GM11168 (cell line): ENCODE results near the gene APIP.

Experiments used
- in situ Hi-C: fragments of 300-500 bp; cut with MboI; formaldehyde crosslinking; loops from one replicate; pipeline ENCODE4 v1.12.0; 2022; ENCODE audit warnings: low sequenced_read_pairs; ENCODE audit not compliant: unreplicated experiment

APIP gene, protein sequence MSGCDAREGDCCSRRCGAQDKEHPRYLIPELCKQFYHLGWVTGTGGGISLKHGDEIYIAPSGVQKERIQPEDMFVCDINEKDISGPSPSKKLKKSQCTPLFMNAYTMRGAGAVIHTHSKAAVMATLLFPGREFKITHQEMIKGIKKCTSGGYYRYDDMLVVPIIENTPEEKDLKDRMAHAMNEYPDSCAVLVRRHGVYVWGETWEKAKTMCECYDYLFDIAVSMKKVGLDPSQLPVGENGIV

GRCh38 chr11:34916015-34916842 lies at the start of gene APIP, which contains the start of gene PDHX:
Gene APIP (minus strand): TSS chr11:34916379. CDS start chr11:34916284, 95 bp downstream.
Gene PDHX (plus strand): TSS chr11:34916618. CDS start chr11:34916656, 38 bp downstream.
- in situ Hi-C loops: loop anchor here (10.0 kb wide), 1 partner anchor 469 kb away; no protein-coding TSS in a partner anchor

DNA sequence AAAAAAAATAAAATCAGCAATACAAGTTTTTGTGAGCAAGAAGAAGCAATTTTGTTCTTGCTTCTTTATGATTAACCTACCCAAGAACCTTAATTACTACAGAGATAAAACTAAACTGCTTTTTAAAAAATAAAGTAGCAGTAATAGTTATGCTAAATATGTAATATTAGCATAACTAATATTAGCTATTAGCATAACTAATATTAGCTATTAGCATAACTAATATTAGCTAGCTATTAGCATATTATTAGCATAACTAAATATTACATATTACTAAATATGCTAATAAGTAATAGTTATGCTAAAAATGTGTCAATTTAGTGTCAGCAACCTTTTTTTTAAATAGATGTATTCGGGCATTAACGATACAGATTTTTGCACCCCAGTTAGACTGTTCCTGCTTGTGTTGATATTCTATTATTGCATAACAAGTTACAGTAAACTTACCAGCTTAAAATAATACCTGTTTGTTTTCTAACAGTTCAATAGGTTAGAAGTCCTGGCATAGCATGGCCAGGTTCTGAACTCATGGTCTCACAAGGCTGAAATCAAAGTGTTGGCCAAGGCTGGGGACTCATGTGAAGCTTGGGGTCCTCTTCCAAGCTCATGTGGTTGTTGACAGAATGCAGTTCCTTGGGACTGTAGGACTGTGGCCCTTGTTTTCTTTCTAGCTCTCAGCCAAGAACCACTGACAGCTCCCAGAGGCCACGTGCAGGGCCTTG lies 48.6 kb upstream of the APIP start:
- in situ Hi-C loops: no loop called here

DNA sequence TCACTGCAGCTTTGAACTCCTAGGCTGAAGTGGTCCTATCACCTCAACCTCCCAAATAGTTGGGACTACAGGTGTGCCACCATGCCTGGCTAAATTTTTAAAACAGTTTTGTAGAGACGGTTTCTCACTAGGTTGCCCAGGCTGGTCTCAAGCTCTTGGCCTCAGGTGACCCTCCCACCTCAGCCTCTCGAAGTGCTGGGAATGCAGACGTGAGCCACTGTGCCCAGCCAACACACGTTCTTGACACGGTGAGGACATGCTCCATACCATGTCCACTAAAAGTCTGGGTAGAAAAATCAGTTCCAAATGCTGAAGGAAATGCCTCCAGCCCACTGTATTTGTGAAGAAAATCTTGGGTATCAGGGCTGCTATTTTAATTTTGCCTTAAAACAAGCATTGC lies 47.2 kb upstream of the APIP start:
- in situ Hi-C loops: no loop called here

- in situ Hi-C loops: no loop called here
These were observed 45.9 kb upstream of the APIP start for GRCh38 chr11:34962034-34962433.

DNA sequence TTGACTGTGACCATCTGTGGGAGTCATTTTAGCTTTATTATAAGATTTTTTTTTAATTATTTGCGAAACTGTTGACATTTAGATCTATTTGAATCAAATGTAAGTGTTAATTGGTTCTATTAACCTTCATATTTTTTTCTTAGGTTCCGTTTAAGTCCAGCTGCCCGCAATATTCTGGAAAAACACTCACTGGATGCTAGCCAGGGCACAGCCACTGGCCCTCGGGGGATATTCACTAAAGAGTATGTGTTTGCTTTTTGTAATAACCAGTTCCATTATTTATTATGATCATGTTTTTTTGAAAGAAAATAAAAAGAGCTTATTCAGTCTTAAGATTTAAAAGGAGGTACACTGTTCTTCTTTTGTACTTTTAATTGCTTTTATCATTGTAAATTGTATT lies 44.1 kb upstream of the APIP start:
- in situ Hi-C loops: no loop called here

- in situ Hi-C loops: no loop called here
These were observed 43.6 kb upstream of the APIP start for GRCh38 chr11:34959770-34960169.

GRCh38 chr11:34957606-34958005 lies 41.4 kb upstream of the APIP start:
- in situ Hi-C loops: no loop called here

DNA sequence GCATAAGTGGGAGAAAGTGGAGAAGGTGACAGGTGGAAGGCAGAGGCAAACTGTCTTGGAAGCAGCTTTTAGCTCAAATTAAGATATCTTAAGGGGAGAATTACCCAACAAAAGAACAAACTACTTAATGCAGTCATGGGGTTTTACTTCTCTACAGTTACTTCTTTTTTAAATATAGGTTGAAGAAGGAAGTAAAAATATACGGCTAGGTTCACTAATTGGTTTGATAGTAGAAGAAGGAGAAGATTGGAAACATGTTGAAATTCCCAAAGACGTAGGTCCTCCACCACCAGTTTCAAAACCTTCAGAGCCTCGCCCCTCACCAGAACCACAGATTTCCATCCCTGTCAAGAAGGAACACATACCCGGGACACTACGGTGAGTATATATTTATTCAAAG lies 41.0 kb upstream of the APIP start:
- in situ Hi-C loops: no loop called here

- in situ Hi-C loops: no loop called here
These were observed 37.8 kb upstream of the APIP start for GRCh38 chr11:34953955-34954354.

- in situ Hi-C loops: no loop called here
These were observed 32.5 kb upstream of the APIP start for GRCh38 chr11:34948696-34949095.

- in situ Hi-C loops: no loop called here
These were observed 28.5 kb upstream of the APIP start for GRCh38 chr11:34944692-34945091.

DNA sequence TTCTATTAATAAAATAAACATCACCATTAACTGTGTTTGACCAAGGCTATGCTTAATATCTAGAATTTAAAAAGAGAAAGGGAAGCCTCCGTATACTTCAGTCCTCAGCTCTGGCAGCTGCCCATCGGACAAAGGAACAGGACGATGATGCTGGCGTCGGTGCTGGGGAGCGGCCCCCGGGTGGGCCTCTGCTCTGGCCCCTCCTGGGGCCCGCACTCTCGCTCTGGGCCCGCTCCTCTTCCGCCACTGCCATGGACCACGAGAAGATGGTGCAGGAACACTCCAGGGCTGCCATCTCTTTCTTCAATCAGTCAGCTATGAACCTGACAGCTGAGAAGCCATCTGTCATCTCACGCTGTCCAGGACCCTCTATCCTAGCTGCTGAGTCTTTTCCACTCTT lies 25.5 kb upstream of the APIP start:
- in situ Hi-C loops: no loop called here

- in situ Hi-C loops: no loop called here
These were observed 24.0 kb upstream of the APIP start for GRCh38 chr11:34940026-34940677.

GRCh38 chr11:34938611-34939010 lies 22.4 kb upstream of the APIP start:
- in situ Hi-C loops: no loop called here

DNA sequence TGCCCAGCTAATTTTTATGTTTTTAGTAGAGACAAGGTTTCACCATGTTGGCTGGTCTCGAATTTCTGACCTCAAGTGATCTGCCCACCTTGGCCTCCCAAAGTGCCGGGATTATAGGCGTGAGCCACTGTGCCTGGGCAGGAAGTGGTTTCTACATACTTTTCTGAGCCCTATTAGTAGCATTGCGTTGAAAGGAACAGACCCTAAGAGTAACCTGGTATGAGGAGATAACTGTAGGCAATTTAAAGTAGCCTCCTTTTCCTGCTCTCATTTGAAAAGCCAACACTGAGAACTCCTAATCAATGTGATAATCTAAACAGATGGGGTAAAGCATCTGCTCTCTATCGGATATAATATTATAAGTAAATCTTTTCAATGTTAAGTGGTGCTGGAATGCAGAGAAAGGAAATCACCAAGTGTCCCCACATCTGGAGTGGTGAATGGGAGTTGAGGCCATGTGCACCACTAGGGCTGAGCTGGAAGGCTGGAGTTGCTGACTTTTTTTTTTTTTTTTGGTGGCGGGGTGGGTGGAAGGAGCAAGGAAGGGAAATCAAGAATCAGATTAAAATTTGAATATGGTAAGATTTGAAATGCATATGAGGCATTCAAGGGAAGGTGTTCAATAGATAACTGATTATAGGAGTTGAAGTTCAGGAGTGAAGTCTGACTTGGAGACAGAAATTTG lies 20.9 kb upstream of the APIP start:
- in situ Hi-C loops: no loop called here

GRCh38 chr11:34929794-34930763 lies 13.9 kb upstream of the APIP start:
- in situ Hi-C loops: loop anchor here (10.0 kb wide), 1 partner anchor 305 kb away; no protein-coding TSS in a partner anchor

DNA sequence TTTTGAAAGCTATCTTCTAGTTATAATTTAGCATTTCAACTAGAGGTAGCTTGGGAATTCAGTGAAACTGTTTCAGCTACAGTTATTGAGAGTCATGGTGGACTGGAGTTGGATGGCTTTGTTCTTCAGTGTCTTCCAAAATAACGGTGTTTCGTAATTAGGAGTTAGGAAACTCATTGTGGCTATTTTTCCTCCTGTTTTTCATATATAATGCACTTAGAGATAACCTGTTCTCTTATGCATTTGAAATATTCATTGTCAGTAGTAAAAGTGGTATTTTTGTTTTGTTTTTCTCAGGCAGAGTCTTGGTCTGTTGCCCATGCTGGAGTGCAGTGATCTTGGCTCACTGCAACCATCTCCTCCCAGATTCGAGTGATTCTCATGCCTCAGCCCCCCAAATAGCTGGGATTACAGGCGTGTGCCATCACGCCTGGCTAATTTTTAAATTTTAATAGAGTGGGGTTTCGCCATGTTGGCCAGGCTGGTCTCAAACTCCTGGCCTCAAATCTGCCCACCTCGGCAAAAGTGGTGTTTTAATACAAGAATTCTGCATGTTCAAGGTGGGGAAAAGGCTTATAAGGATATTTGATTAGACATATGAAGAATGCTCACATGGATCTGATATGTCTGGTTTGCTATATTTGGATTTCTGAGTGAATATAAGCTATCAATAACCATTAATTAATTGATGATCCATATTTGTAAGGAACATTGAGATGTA lies 12.9 kb upstream of the APIP start:
- in situ Hi-C loops: loop anchor here (10.0 kb wide), 1 partner anchor 306 kb away; no protein-coding TSS in a partner anchor
